Neural progenitor cell (in vitro differentiated cells): Measurements from ENCODE around the gene HDAC3.

ENCODE experiments used
- EZH2phosphoT487 ChIP-seq: fragments of 200-600 bp; sonication (generic); IDR thresholded peaks from 2 replicates; pipeline ENCODE4 v1.6.1; 2017; ENCODE audit warnings: antibody characterized with exemption
- TF ChIP-seq, protein P1 (sequence below): fragments of 200-600 bp; sonication (generic); IDR thresholded peaks from 2 replicates; pipeline ENCODE4 v1.5.1; 2017; ENCODE audit warnings: antibody characterized with exemption, mild to moderate bottlenecking

DNA sequence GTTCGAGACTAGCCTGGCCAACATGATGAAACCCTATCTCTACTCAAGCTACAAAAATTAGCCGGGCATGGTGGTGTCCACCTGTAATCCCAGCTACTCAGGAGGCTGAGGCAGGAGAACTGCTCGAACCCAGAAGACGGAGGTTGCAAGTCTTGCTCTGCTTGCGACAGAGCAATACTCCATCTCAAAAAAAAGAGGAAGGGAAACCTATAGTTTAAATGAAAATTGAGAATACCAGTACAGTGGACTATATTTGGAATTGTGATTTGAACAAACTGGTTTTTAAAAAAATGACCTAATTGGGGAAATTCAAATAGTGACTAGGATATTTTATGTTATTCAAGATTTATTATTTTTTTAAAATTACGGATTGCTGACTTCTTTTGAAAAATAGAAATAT lies 51.1 kb downstream of the HDAC3 start:
- TF ChIP-seq, protein P1, sequence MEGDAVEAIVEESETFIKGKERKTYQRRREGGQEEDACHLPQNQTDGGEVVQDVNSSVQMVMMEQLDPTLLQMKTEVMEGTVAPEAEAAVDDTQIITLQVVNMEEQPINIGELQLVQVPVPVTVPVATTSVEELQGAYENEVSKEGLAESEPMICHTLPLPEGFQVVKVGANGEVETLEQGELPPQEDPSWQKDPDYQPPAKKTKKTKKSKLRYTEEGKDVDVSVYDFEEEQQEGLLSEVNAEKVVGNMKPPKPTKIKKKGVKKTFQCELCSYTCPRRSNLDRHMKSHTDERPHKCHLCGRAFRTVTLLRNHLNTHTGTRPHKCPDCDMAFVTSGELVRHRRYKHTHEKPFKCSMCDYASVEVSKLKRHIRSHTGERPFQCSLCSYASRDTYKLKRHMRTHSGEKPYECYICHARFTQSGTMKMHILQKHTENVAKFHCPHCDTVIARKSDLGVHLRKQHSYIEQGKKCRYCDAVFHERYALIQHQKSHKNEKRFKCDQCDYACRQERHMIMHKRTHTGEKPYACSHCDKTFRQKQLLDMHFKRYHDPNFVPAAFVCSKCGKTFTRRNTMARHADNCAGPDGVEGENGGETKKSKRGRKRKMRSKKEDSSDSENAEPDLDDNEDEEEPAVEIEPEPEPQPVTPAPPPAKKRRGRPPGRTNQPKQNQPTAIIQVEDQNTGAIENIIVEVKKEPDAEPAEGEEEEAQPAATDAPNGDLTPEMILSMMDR: no peak
- TF ChIP-seq EZH2phosphoT487: no peak
